K562 (cell line): ENCODE results near the gene CFAP20.

Experiments
- CEBPB ChIP-seq: fragments of 450-650 bp; IDR thresholded peaks from 2 replicates; pipeline ENCODE4 v1.6.1; 2016; ENCODE audit warnings: missing genetic modification characterization, missing compliant biosample characterization
- CHD1 ChIP-seq: fragments of 200-600 bp; sonication (generic); IDR thresholded peaks from one replicate; pipeline ENCODE4 v1.6.1; 2012; ENCODE audit warnings: mild to moderate bottlenecking, moderate library complexity, low read length, inconsistent platforms
- CHD2 ChIP-seq: IDR thresholded peaks from 2 replicates; pipeline ENCODE4 v1.6.1; 2011; ENCODE audit warnings: low read depth, low read length
- CTBP1 ChIP-seq: fragments of 450-650 bp; IDR thresholded peaks from 2 replicates; pipeline ENCODE4 v1.6.1; 2016; ENCODE audit warnings: borderline replicate concordance
- HCFC1 ChIP-seq: IDR thresholded peaks from 2 replicates; pipeline ENCODE4 v1.6.1; 2012; ENCODE audit warnings: low read depth, low read length, improper control_type of control experiment
- HNRNPUL1 ChIP-seq: fragments of 200-400 bp; formaldehyde crosslinking; IDR thresholded peaks from 2 replicates; pipeline ENCODE4 v1.6.1; 2017; ENCODE audit warnings: low read length
- NR1H2 ChIP-seq: sonication (generic); formaldehyde crosslinking; IDR thresholded peaks from 2 replicates; pipeline ENCODE4 v1.4.0; 2020; ENCODE audit warnings: mild to moderate bottlenecking, missing genetic modification reagents
- PHTF2 ChIP-seq: fragments of 250-450 bp; sonication (Bioruptor Pico); IDR thresholded peaks from 2 replicates; pipeline ENCODE4 v1.5.0; 2021; ENCODE audit warnings: mild to moderate bottlenecking
- POLR2A ChIP-seq: fragments of 450-650 bp; conservative IDR thresholded peaks from 2 replicates; pipeline ENCODE4 v1.6.1; 2016
- RAD21 ChIP-seq, 2 experiments: fragments of 250-450 bp in 1 of 2; fragments of 450-650 bp in 1 of 2; sonication (Bioruptor Pico) in 1 of 2; formaldehyde crosslinking in 1 of 2; IDR thresholded peaks in 1 of 2; conservative IDR thresholded peaks in 1 of 2; 2 replicates each; pipeline versions ENCODE4 v1.4.0 to v1.8.0; 2020 to 2022; ENCODE audit warnings: mild to moderate bottlenecking in 2 of 2, moderate library complexity in 1 of 2
- SAFB ChIP-seq: fragments of 200-400 bp; formaldehyde crosslinking; IDR thresholded peaks from 2 replicates; pipeline ENCODE4 v1.6.1; 2017; ENCODE audit warnings: low read depth, low read length, borderline replicate concordance
- TCFL5 ChIP-seq: fragments of 250-450 bp; sonication (Bioruptor Pico); conservative IDR thresholded peaks from 2 replicates; pipeline ENCODE4 v1.6.1; 2021; ENCODE audit warnings: mild to moderate bottlenecking, moderate library complexity, matching md5 sums
- ZNF431 ChIP-seq: sonication (generic); formaldehyde crosslinking; IDR thresholded peaks from 2 replicates; pipeline ENCODE4 v1.8.0; 2022; ENCODE audit warnings: mild to moderate bottlenecking, missing genetic modification reagents

- TF ChIP-seq PHTF2 (CRISPR knock-in tag) = no peak
- TF ChIP-seq ZNF431 (CRISPR knock-in tag) = no peak
- TF ChIP-seq CEBPB (tag) = no peak
- no peak for TF ChIP-seq HNRNPUL1
- TF ChIP-seq CHD1 = no peak
- TF ChIP-seq RAD21 (CRISPR knock-in tag; conservative IDR thresholded peaks at IDR 0.05 in 1 of 2, IDR thresholded peaks at IDR 0.05 in 1 of 2) = no peak
- no peak for TF ChIP-seq POLR2A
- TF ChIP-seq NR1H2 (CRISPR knock-in tag) = no peak
- TF ChIP-seq TCFL5 (CRISPR knock-in tag) = no peak
- TF ChIP-seq CTBP1 = no peak
- no peak for TF ChIP-seq CHD2
- no peak for TF ChIP-seq SAFB
- TF ChIP-seq HCFC1 = no peak
These were observed 41.1 kb downstream of the CFAP20 start for GRCh38 chr16:58088091-58088490.
